GM23338 (cell line): ENCODE results near the gene ENPEP.

Experiments used
- CREB1 ChIP-seq: fragments of 250-450 bp; sonication (Bioruptor Pico); IDR thresholded peaks from 2 replicates; pipeline ENCODE4 v1.5.0; 2020; ENCODE audit warnings: low read depth, mild to moderate bottlenecking, moderate library complexity
- CTCF ChIP-seq, 2 experiments: fragments of 200-600 bp in 1 of 2; sonication (generic) in 1 of 2; conservative IDR thresholded peaks; 2 replicates each; pipeline versions ENCODE4 v1.5.1 to v1.6.1; 2016 to 2017; ENCODE audit warnings: antibody characterized with exemption in 2 of 2, low read depth in 2 of 2, mild to moderate bottlenecking in 2 of 2, moderate library complexity in 1 of 2
- EZH2 ChIP-seq: fragments of 200-600 bp; sonication (generic); IDR thresholded peaks from one replicate; pipeline ENCODE4 v1.8.0; 2017; ENCODE audit warnings: antibody characterized with exemption, mild to moderate bottlenecking, low read depth; ENCODE audit not compliant: unreplicated experiment
- EZH2phosphoT487 ChIP-seq: fragments of 200-600 bp; sonication (generic); IDR thresholded peaks from one replicate; pipeline ENCODE4 v1.8.1; 2018; ENCODE audit warnings: antibody characterized with exemption; ENCODE audit not compliant: unreplicated experiment
- JUNB ChIP-seq: IDR thresholded peaks from one replicate; pipeline ENCODE4 v1.6.1; 2016; ENCODE audit warnings: antibody characterized with exemption; ENCODE audit not compliant: unreplicated experiment
- NANOG ChIP-seq: IDR thresholded peaks from 2 replicates; pipeline ENCODE4 v1.6.1; 2016; ENCODE audit warnings: antibody characterized with exemption, borderline replicate concordance
- POLR2AphosphoS5 ChIP-seq: IDR thresholded peaks from 2 replicates; pipeline ENCODE4 v1.6.1; 2016; ENCODE audit warnings: antibody characterized with exemption, low read depth
- REST ChIP-seq: IDR thresholded peaks from one replicate; pipeline ENCODE4 v1.6.1; 2018; ENCODE audit warnings: antibody characterized with exemption; ENCODE audit not compliant: unreplicated experiment
- ZNF114 ChIP-seq: fragments of 250-450 bp; sonication (Bioruptor Pico); IDR thresholded peaks from 2 replicates; pipeline ENCODE4 v1.5.0; 2020; ENCODE audit warnings: mild to moderate bottlenecking, moderate library complexity
- ZNF331 ChIP-seq: fragments of 250-450 bp; sonication (Bioruptor Pico); IDR thresholded peaks from 2 replicates; pipeline ENCODE4 v1.5.0; 2020; ENCODE audit warnings: low read depth, mild to moderate bottlenecking, moderate library complexity

GRCh38 chr4:110532901-110533589 is 57.1 kb downstream of the ENPEP start:
- TF ChIP-seq CTCF (conservative IDR thresholded peaks at IDR 0.05; ENCODE audit: low read depth in 2 of 2), result no peak
- no peak for TF ChIP-seq EZH2
- no peak for TF ChIP-seq NANOG
- TF ChIP-seq JUNB, result no peak
- TF ChIP-seq POLR2AphosphoS5, result no peak
- TF ChIP-seq EZH2phosphoT487, result no peak
- no peak for TF ChIP-seq CREB1 (CRISPR knock-in tag)
- TF ChIP-seq REST, result no peak
- no peak for TF ChIP-seq ZNF114 (CRISPR knock-in tag)
- no peak for TF ChIP-seq ZNF331 (CRISPR knock-in tag)
